T-helper 9 cell (primary cell): ENCODE measurements around the gene MRFAP1.

Source experiments
- DNase-seq: peaks from one replicate; pipeline ENCODE4 v3.0.0-alpha.2; 2020
- total RNA-seq, 2 donors: gene quantifications; one replicate each; lab custom pipeline; 2026; lab: John Stamatoyannopoulos, UW

Gene MRFAP1
- total RNA-seq: 168 to 219 reads per million in 2 donors

- peak; percentile 91 for DNase-seq
These were observed at the start of gene MRFAP1 for GRCh38 chr4:6640292-6641163. Gene MRFAP1, plus strand, starts transcription at chr4:6640685. Its CDS starts 178 bp downstream, at chr4:6640863.

DNA sequence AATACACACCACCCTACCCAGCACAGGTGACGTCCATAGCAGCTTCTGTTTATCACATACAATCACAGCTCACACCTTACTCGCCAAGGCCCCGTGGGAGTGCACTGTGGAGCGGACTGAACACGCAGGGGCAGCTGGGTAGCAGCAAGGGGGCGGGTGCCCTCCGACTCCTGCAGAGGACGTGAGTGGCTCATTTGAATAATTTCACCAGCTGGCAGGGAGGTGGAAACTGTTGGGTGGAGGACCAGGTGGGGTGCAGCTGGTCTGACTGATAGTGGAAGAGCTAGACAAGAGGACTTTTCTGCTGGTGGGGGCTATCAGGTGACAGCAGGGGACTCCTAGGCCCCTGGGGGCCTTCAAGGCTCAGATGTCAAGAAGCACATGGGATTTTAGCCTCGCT lies 49.2 kb upstream of the MRFAP1 start:
- DNase-seq: no peak

- DNase-seq: no peak
These were observed 48.7 kb upstream of the MRFAP1 start for GRCh38 chr4:6591781-6592180.

GRCh38 chr4:6592804-6593563 lies 47.5 kb upstream of the MRFAP1 start:
- no peak for DNase-seq

DNA sequence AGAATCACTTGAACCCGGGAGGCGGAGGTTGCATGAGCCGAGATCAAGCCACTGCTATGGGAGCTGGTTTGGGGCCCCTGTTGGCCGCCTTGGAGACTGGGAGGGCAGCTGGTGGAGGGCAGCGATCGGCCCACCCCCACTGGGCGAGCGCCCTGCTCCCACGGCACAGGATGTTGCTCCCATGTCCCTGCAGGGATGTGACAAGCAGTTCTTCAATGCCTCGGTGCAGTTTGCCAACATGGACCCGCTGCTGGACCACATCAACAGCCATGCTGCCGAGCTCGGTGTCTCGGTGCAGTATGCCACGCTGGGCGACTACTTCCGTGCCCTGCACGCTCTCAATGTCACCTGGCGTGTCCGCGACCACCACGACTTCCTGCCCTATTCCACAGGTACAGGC lies 46.1 kb upstream of the MRFAP1 start:
- no peak for DNase-seq

GRCh38 chr4:6594826-6595355 lies 45.6 kb upstream of the MRFAP1 start:
- DNase-seq: no peak

GRCh38 chr4:6595897-6596537 lies 44.5 kb upstream of the MRFAP1 start:
- DNase-seq: no peak

GRCh38 chr4:6596948-6597347 lies 43.5 kb upstream of the MRFAP1 start:
- DNase-seq: no peak

- DNase-seq: no peak
These were observed 42.4 kb upstream of the MRFAP1 start for GRCh38 chr4:6598127-6598526.

DNA sequence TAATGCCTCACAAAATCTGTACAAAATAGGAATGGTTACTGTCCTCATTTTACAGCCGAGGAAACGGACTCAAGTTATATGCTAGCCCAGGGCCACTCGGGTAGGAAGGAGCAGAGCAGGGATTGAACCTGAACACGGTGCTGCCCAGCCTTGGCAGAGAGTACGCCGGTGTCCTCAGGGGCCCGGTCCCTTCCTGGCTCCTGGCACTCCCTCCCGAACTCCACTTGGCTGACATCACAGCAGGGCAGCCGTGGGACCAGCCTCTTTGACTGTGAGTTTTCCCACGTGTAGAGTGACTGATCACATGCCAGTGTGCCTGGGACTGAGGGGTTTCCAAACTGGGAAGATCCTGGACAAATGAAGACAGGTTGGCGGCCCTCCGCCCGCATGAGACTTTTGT lies 41.8 kb upstream of the MRFAP1 start:
- no peak for DNase-seq

GRCh38 chr4:6601661-6602250 lies 38.7 kb upstream of the MRFAP1 start:
- no peak for DNase-seq

DNA sequence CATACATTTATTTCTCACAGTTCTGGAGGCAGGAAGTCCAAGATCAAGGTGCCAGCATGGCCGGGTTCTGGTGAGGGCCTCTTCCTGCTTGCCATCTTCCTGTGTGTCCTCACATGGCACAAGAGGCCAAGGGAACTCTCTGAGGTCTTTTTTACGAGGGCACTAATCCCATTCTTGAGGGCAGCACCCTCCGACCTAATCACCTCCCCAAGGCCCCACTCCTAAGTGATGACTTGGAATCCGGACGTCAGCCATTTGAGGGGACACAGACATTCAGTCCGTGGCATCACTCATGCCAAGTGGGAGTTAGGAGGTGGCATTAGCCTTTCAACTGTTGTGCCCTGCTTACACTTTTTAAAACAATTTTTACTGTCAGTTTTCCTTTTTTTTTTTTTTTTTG lies 38.2 kb upstream of the MRFAP1 start:
- DNase-seq: no peak

DNA sequence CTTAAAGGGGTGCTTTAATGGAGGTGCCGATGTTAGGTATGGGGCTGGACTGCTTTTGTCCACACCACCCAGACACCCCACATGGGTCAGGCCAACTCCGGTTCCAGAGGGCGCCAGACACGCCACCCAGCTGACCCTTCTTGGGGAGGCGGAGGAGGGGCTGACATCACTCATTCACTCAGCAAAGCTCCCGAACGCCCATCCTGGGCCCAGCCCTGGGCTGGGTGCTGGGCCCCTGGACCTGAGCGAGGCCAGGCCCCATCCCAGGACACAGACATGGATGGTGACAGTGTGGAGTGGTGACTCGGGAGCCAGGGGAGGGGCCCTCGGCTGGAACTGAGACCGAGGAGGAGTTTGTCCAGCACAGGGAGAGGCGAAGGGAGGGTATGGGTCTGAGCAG lies 37.4 kb upstream of the MRFAP1 start:
- DNase-seq: no peak

- DNase-seq: no peak
These were observed 35.4 kb upstream of the MRFAP1 start for GRCh38 chr4:6605114-6605513.

GRCh38 chr4:6605605-6606004 lies 34.9 kb upstream of the MRFAP1 start:
- DNase-seq: no peak

- DNase-seq: no peak
These were observed 33.8 kb upstream of the MRFAP1 start for GRCh38 chr4:6606465-6607235.

DNA sequence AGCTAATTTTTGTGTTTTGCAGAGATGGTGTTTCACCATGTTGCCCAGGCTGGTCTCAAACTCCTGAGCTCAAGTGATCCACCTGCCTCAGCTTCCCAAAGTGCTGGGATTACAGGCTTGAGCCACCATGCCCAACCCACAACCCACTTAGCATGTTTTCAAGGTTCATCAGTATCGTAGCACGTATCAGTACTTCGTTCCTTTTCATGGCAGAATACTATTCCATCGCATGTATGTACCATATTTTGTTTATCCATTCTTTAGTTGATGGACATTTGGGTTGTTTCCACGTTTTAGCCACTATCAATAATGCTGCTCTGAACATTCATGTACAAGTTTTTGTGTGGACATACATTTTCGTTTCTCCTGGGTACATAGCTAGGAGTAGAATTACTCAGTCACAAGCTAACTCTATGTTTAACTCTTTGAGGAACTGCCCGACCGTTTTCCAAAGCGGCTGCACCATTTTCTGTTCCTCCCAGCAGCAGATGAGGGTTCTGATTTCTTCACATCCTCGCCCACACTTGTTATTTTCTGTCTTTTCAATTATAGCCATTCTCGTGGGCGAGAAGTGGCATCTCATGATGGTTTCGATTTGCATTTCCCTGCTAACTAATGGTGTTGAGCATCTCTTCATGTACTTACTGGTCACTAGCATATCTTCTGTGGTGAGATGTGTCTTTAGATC lies 33.0 kb upstream of the MRFAP1 start:
- DNase-seq: no peak

- no peak for DNase-seq
These were observed 31.6 kb upstream of the MRFAP1 start for GRCh38 chr4:6608758-6609414.

- DNase-seq: no peak
These were observed 30.9 kb upstream of the MRFAP1 start for GRCh38 chr4:6609415-6610079.

DNA sequence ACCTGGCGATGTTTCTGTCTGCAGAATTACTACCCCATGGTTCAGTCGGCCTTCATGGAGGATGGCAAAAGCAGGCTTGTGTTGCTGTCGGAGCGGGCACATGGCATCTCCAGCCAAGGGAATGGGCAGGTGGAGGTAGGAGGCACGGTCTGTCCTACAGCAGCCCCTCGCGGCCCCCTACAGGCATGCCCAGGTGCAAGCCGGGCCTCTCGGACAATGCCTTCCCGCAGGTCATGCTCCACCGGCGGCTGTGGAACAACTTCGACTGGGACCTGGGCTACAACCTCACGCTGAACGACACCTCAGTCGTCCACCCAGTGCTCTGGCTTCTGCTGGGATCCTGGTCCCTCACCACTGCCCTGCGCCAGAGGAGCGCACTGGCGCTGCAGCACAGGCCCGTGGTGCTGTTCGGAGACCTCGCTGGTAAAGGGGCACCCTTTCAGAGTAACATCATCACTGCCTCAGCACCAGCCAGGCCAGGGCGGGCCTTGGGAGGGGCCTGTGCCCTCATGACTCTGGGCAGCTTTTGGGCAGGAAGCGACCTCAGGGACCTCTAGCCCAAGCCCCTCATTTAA lies 29.5 kb upstream of the MRFAP1 start:
- no peak for DNase-seq
